IMR-90 (cell line): ENCODE results near the gene PTPRN2. TPM values are rescaled to one million over a fixed set of nuclear protein-coding genes. Genes with fewer than 3 reads are reported as not detected.

Experiments used
- ATAC-seq: fragments of 200-7000 bp; cut with Tn5 transposase; 2 replicates; pipeline ENCODE4 v1.9.1; 2020; ENCODE audit warnings: low read depth, mild to moderate bottlenecking, moderate library complexity
- BruUV-seq: library from RNA; stranded (reverse); fragments of 400-500 nt; replicated peaks from 2 replicates; lab custom pipeline; 2021; lab: Mats Ljungman, UMichigan
- CTCF ChIA-PET: fragments of 300-600 bp; formaldehyde crosslinking; extraction: SDS; loops from one replicate; lab custom pipeline; 2021; ENCODE audit warnings: antibody characterized with exemption; lab: Yijun Ruan, JAX
- POLR2A ChIA-PET: fragments of 300-600 bp; sonication (Branson Sonifier 250); formaldehyde crosslinking; loops from one replicate; lab custom pipeline; 2022; ENCODE audit warnings: antibody characterized with exemption; ENCODE audit not compliant: unreplicated experiment; lab: Charles Lee
- DNase-seq: peaks from one replicate; pipeline ENCODE4 v3.0.0; 2013
- H2AFZ ChIP-seq: replicated peaks from 2 replicates; pipeline ENCODE3; 2013; ENCODE audit warnings: low read length, mild to moderate bottlenecking; ENCODE audit not compliant: poor library complexity
- H2AK5ac ChIP-seq: 2 replicates; pipeline ENCODE4 v1.6.1; 2013; ENCODE audit warnings: low read depth, low read length, inconsistent platforms
- H2AK9ac ChIP-seq: replicated peaks from 2 replicates; pipeline ENCODE3; 2013; ENCODE audit warnings: mild to moderate bottlenecking, low read depth, low read length, moderate library complexity; ENCODE audit not compliant: poor library complexity
- H2BK120ac ChIP-seq: 2 replicates; pipeline ENCODE4 v1.6.1; 2013; ENCODE audit warnings: low read depth, low read length, inconsistent platforms
- H2BK15ac ChIP-seq: 3 replicates; pipeline ENCODE4 v1.6.1; 2013; ENCODE audit warnings: low read depth, low read length, inconsistent platforms
- H2BK20ac ChIP-seq: 2 replicates; pipeline ENCODE4 v1.6.1; 2013; ENCODE audit warnings: low read depth, mild to moderate bottlenecking, inconsistent platforms, low read length, moderate library complexity
- H2BK5ac ChIP-seq: 2 replicates; pipeline ENCODE4 v1.6.1; 2013; ENCODE audit warnings: mild to moderate bottlenecking, low read depth, low read length, inconsistent platforms; ENCODE audit not compliant: poor library complexity, severe bottlenecking
- H3K14ac ChIP-seq: replicated peaks from 2 replicates; pipeline ENCODE4 v1.6.1; 2013; ENCODE audit warnings: low read depth, low read length, inconsistent platforms
- H3K18ac ChIP-seq: 2 replicates; pipeline ENCODE4 v1.6.1; 2013; ENCODE audit warnings: low read depth, low read length, control low read depth
- H3K23ac ChIP-seq: 2 replicates; pipeline ENCODE4 v1.6.1; 2013; ENCODE audit warnings: low read depth, low read length, inconsistent platforms
- H3K27ac ChIP-seq: 2 replicates; pipeline ENCODE4 v1.5.1; 2013; ENCODE audit warnings: mild to moderate bottlenecking, control low read depth, low read length; ENCODE audit not compliant: insufficient read depth
- H3K27me3 ChIP-seq: 2 replicates; pipeline ENCODE4 v1.6.1; 2013; ENCODE audit warnings: low read length; ENCODE audit not compliant: control insufficient read depth, insufficient read depth
- H3K36me3 ChIP-seq: 2 replicates; pipeline ENCODE4 v1.6.1; 2013; ENCODE audit warnings: low read length, mixed read lengths; ENCODE audit not compliant: control insufficient read depth, insufficient read depth
- H3K4ac ChIP-seq: 2 replicates; pipeline ENCODE4 v1.6.1; 2013; ENCODE audit warnings: low read depth, low read length, inconsistent platforms
- H3K4me1 ChIP-seq: 2 replicates; pipeline ENCODE4 v1.6.1; 2013; ENCODE audit warnings: low read length, mixed read lengths; ENCODE audit not compliant: control insufficient read depth, insufficient read depth
- H3K4me2 ChIP-seq: 2 replicates; pipeline ENCODE4 v1.6.1; 2013; ENCODE audit warnings: low read depth, mild to moderate bottlenecking, control low read depth, low read length, moderate library complexity
- H3K4me3 ChIP-seq: 2 replicates; pipeline ENCODE4 v1.5.1; 2013; ENCODE audit warnings: low read depth, mild to moderate bottlenecking, control low read depth, low read length, moderate library complexity; ENCODE audit not compliant: insufficient read depth
- H3K56ac ChIP-seq: 2 replicates; pipeline ENCODE4 v1.6.1; 2013; ENCODE audit warnings: low read length, inconsistent platforms; ENCODE audit not compliant: insufficient read depth; ENCODE audit errors: extremely low read depth
- H3K79me1 ChIP-seq, 2 experiments: 2 replicates each; pipeline ENCODE4 v1.6.1; 2013; ENCODE audit warnings: low read length in 2 of 2, inconsistent platforms in 1 of 2, low read depth in 1 of 2
- H3K9ac ChIP-seq: 2 replicates; pipeline ENCODE4 v1.6.1; 2013; ENCODE audit warnings: low read depth, low read length, control low read depth
- H3K9me1 ChIP-seq: 2 replicates; pipeline ENCODE4 v1.6.1; 2013; ENCODE audit warnings: low read length, inconsistent platforms; ENCODE audit not compliant: insufficient read depth
- H3K9me3 ChIP-seq: 2 replicates; pipeline ENCODE4 v1.6.1; 2013; ENCODE audit warnings: low read length; ENCODE audit not compliant: control insufficient read depth, insufficient read depth
- H4K20me1 ChIP-seq: 2 replicates; pipeline ENCODE4 v1.6.1; 2013; ENCODE audit warnings: low read length, inconsistent platforms; ENCODE audit not compliant: insufficient read depth
- H4K5ac ChIP-seq: 2 replicates; pipeline ENCODE4 v1.6.1; 2013; ENCODE audit warnings: mild to moderate bottlenecking, low read depth, low read length, control low read depth
- H4K8ac ChIP-seq, 2 experiments: 2 replicates each; pipeline ENCODE4 v1.6.1; 2013; ENCODE audit warnings: low read depth in 2 of 2, low read length in 2 of 2, control low read depth in 1 of 2, inconsistent platforms in 1 of 2
- H4K91ac ChIP-seq: 2 replicates; pipeline ENCODE4 v1.6.1; 2013; ENCODE audit warnings: low read depth, low read length, inconsistent platforms; ENCODE audit not compliant: insufficient read depth
- BHLHE40 ChIP-seq: fragments of 150-350 bp; IDR thresholded peaks from 2 replicates; pipeline ENCODE4 v1.6.1; 2016; ENCODE audit warnings: mild to moderate bottlenecking, low read depth, low read length
- CEBPB ChIP-seq: IDR thresholded peaks from 2 replicates; pipeline ENCODE4 v1.6.1; 2012; ENCODE audit warnings: low read depth, low read length, improper control_type of control experiment
- CHD1 ChIP-seq: IDR thresholded peaks from 2 replicates; pipeline ENCODE4 v1.6.1; 2012; ENCODE audit warnings: low read depth, low read length, improper control_type of control experiment
- MAFK ChIP-seq: IDR thresholded peaks from 2 replicates; pipeline ENCODE4 v1.6.1; 2012; ENCODE audit warnings: low read depth, low read length, improper control_type of control experiment
- MAZ ChIP-seq: IDR thresholded peaks from 2 replicates; pipeline ENCODE4 v1.6.1; 2012; ENCODE audit warnings: low read depth, mild to moderate bottlenecking, low read length, improper control_type of control experiment, moderate library complexity, borderline replicate concordance
- NFE2L2 ChIP-seq: fragments of 150-350 bp; IDR thresholded peaks from 2 replicates; pipeline ENCODE4 v1.6.1; 2016; ENCODE audit warnings: low read depth, mild to moderate bottlenecking, low read length
- POLR2A ChIP-seq: IDR thresholded peaks from 2 replicates; pipeline ENCODE4 v1.6.1; 2012; ENCODE audit warnings: mild to moderate bottlenecking, low read depth, low read length
- RFX5 ChIP-seq: IDR thresholded peaks from 2 replicates; pipeline ENCODE4 v1.8.0; 2012; ENCODE audit warnings: low read depth, mild to moderate bottlenecking, low read length, moderate library complexity
- SMC3 ChIP-seq: fragments of 150-350 bp; IDR thresholded peaks from 2 replicates; pipeline ENCODE4 v1.6.1; 2016; ENCODE audit warnings: low read depth, mild to moderate bottlenecking, antibody characterized with exemption, low read length, moderate library complexity
- WGBS, 2 experiments: methylation state at CpG; one replicate each; pipeline versions ENCODE4 v1.1.5 to v1.1.7; 2013; ENCODE audit warnings: missing lambda C conversion rate in 2 of 2; ENCODE audit not compliant: insufficient read length in 1 of 2; ENCODE audit errors: extremely low coverage in 2 of 2; 5-methylcytosine and 5-hydroxymethylcytosine counted together
- dilution Hi-C: fragments of 300-500 bp; cut with HindIII; formaldehyde crosslinking; loops from one replicate; pipeline ENCODE4 v1.14.3; 2018; ENCODE audit warnings: low sequenced_read_pairs; ENCODE audit not compliant: unreplicated experiment
- in situ Hi-C: fragments of 300-500 bp; cut with MboI; formaldehyde crosslinking; loops from 3 replicates; pipeline ENCODE4 v1.14.3; 2019; ENCODE audit warnings: low sequenced_read_pairs, inconsistent platforms, mixed read lengths
- intact Hi-C: fragments of 100-400 bp; cut with micrococcal nuclease; formaldehyde crosslinking; loops from 2 replicates; pipeline ENCODE4 v1.10.0; 2022
- polyA plus RNA-seq, 3 experiments: library from polyadenylated mRNA; depleted of rRNA; stranded (reverse); fragments of >200 nt; gene quantifications; 2 replicates each; pipeline ENCODE4 v1.2.3, GENCODE V29; 2012; ENCODE audit warnings: low replicate concordance in 1 of 3
- total RNA-seq: library from RNA; depleted of rRNA; stranded (reverse); fragments of >200 nt; gene quantifications from 2 replicates; pipeline ENCODE4 v1.2.3, GENCODE V29; 2012
- TF ChIP-seq, protein P1 (sequence below): fragments of 150-350 bp; IDR thresholded peaks from 2 replicates; pipeline ENCODE4 v1.6.1; 2017; ENCODE audit warnings: mild to moderate bottlenecking, antibody characterized with exemption, low read length, low read depth
- TF ChIP-seq, protein P2 (sequence below): conservative IDR thresholded peaks from 2 replicates; pipeline ENCODE4 v1.5.1; 2012; ENCODE audit warnings: mild to moderate bottlenecking, low read depth, low read length, improper control_type of control experiment
- TF ChIP-seq, protein P3 (sequence below): fragments of 150-350 bp; IDR thresholded peaks from 2 replicates; pipeline ENCODE4 v1.6.1; 2016; ENCODE audit warnings: low read depth, mild to moderate bottlenecking, low read length, moderate library complexity, borderline replicate concordance

Gene PTPRN2
- total and polyA plus RNA-seq, 2 of the 4 experiments (the other 2 are of a cell fraction): 0.03 TPM; not detected in 1

DNA sequence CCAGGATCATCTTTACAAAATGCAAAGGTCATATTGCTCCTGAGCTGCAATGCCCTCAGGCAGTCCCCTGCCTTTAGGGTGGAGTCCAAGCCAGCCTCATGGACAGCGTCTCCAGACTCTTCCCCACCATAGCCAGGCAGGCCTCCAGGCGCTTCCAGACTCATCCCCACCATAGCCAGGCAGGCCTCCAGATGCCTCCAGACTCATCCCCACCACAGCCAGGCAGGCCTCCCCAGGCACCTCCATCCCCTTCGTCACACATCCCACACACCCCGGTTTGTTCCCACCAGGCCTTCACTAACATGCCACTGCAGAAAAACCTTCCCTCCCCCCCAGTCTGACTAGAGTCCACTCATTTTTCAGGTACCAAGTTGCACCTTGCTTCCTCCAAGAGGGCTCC is 70.1 kb downstream of the PTPRN2 start:
- no peaks in the 10 kb centered on the region for H3K79me1 ChIP-seq
- no peaks in the 10 kb centered on the region for H3K27me3 ChIP-seq
- H4K20me1 ChIP-seq: no peaks in the 10 kb centered on the region
- H3K36me3 ChIP-seq: no peaks in the 10 kb centered on the region
- H2AFZ ChIP-seq: no peak overlapping the region
- H2BK5ac ChIP-seq: no peak overlapping the region
- H3K9me3 ChIP-seq: peaks cover 46% of the 10 kb centered on the region
- H3K14ac ChIP-seq: no peak overlapping the region
- no peaks in the 10 kb centered on the region for H3K4me1 ChIP-seq
- H3K56ac ChIP-seq: no peak overlapping the region
- no peak overlapping the region for H2BK120ac ChIP-seq
- H4K91ac ChIP-seq: no peak overlapping the region
- no peak overlapping the region for H3K9ac ChIP-seq
- POLR2A ChIA-PET: no interaction called here
- in situ Hi-C loops (no loop called here), dilution Hi-C loops (no loop called here), intact Hi-C loops (no loop called here)
- WGBS, 2 experiments: 72% methylated on average over 4 of the region's 4 CpGs; no CpG with 5 or more reads in 1 of the 2 experiments
- H2AK9ac ChIP-seq: no peak overlapping the region
- no peak overlapping the region for H3K18ac ChIP-seq
- no peak overlapping the region for H4K5ac ChIP-seq
- CTCF ChIA-PET: no interaction called here
- H4K8ac ChIP-seq: no peak overlapping the region
- H3K27ac ChIP-seq: no peak overlapping the region
- ATAC-seq: no peak
- DNase-seq: no peak
- H2BK20ac ChIP-seq: no peak overlapping the region
- no peak overlapping the region for H2BK15ac ChIP-seq
- no peak overlapping the region for H3K4me3 ChIP-seq
- TF ChIP-seq RFX5 (no peak), MAFK (no peak), NFE2L2 (no peak), CEBPB (no peak), CHD1 (no peak), MAZ (no peak), POLR2A (no peak), SMC3 (no peak), BHLHE40 (no peak)
- TF ChIP-seq, protein P1, sequence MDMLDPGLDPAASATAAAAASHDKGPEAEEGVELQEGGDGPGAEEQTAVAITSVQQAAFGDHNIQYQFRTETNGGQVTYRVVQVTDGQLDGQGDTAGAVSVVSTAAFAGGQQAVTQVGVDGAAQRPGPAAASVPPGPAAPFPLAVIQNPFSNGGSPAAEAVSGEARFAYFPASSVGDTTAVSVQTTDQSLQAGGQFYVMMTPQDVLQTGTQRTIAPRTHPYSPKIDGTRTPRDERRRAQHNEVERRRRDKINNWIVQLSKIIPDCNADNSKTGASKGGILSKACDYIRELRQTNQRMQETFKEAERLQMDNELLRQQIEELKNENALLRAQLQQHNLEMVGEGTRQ: no peak
- TF ChIP-seq, protein P2, sequence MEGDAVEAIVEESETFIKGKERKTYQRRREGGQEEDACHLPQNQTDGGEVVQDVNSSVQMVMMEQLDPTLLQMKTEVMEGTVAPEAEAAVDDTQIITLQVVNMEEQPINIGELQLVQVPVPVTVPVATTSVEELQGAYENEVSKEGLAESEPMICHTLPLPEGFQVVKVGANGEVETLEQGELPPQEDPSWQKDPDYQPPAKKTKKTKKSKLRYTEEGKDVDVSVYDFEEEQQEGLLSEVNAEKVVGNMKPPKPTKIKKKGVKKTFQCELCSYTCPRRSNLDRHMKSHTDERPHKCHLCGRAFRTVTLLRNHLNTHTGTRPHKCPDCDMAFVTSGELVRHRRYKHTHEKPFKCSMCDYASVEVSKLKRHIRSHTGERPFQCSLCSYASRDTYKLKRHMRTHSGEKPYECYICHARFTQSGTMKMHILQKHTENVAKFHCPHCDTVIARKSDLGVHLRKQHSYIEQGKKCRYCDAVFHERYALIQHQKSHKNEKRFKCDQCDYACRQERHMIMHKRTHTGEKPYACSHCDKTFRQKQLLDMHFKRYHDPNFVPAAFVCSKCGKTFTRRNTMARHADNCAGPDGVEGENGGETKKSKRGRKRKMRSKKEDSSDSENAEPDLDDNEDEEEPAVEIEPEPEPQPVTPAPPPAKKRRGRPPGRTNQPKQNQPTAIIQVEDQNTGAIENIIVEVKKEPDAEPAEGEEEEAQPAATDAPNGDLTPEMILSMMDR: no peak
- TF ChIP-seq, protein P3, sequence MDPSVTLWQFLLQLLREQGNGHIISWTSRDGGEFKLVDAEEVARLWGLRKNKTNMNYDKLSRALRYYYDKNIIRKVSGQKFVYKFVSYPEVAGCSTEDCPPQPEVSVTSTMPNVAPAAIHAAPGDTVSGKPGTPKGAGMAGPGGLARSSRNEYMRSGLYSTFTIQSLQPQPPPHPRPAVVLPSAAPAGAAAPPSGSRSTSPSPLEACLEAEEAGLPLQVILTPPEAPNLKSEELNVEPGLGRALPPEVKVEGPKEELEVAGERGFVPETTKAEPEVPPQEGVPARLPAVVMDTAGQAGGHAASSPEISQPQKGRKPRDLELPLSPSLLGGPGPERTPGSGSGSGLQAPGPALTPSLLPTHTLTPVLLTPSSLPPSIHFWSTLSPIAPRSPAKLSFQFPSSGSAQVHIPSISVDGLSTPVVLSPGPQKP: no peak
- H3K4ac ChIP-seq: no peak overlapping the region
- BruUV-seq: no TSS peak
- no peak overlapping the region for H2AK5ac ChIP-seq
- H3K9me1 ChIP-seq: no peaks in the 10 kb centered on the region
- no peak overlapping the region for H3K4me2 ChIP-seq
- no peak overlapping the region for H3K23ac ChIP-seq
